Activated naive CD4-positive, alpha-beta T cell (primary cell): ENCODE data around the gene GNAL.
"Not testable (repeated sequence)": the region's sequence is repeated elsewhere in the genome, so short reads cannot be mapped to it uniquely, and the experiment has no call there.

Experiments used
- DNase-seq, 4 experiments: peaks; one replicate each; lab custom pipeline; 2025; lab: John Stamatoyannopoulos, UW

Gene GNAL

DNA sequence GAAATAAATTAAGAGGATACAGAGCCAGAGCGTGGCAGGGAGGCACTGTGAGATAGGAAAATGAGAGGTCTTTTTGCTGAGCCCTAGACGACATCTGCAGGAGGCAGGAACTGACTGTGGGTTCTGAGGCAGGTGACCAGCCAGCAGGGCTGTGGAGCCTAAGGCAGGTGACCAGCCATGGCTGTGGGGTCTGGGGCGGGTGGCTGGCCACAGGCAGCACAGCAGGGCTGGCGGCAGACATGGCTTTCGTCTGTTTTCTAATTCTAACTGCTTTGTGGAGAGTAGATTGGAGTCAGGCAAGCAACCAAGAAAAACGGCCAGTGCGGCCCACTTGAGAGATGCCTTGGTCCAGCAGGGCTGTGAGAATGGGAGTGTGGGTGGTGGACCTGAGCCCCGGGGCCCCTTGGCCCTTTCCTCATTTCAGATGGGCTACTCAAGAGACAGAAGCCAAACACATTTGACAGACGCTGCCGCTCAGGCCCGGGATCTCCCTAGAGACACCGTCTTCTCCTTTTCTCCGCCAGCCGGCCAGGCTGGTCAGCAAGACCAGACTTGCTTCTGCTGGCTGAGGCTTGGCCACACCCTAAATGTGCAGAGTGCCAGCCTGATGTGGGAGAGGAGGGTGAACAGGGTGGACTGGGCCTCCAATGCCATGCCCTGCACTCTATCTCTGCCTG lies 19.7 kb upstream of the GNAL start:
- DNase-seq, result no peak

GRCh38 chr18:11669948-11670275 lies 19.2 kb upstream of the GNAL start:
- DNase-seq, result no peak

DNA sequence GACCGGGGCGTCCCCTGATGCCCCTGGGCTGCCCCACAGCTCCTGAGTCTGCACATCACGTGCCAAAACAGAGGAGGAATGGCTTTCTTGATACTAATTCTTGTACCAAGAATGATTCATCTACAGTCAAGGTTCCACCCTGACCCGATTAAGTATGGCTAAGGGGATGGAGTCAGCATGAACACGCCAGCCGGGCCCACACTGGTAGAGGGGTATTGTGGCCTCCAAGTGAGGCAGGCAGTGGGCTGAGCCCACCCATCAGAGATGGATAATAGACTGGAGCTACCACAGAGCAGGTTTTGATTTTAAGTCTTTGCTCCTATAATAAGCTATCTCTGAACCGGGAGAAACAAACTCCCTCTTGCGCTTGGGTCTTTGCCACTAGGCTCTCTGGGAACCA lies 17.9 kb upstream of the GNAL start:
- no peak for DNase-seq

GRCh38 chr18:11672198-11672597 lies 16.9 kb upstream of the GNAL start:
- no peak for DNase-seq

GRCh38 chr18:11672846-11673454 lies 16.1 kb upstream of the GNAL start:
- DNase-seq, result no peak

DNA sequence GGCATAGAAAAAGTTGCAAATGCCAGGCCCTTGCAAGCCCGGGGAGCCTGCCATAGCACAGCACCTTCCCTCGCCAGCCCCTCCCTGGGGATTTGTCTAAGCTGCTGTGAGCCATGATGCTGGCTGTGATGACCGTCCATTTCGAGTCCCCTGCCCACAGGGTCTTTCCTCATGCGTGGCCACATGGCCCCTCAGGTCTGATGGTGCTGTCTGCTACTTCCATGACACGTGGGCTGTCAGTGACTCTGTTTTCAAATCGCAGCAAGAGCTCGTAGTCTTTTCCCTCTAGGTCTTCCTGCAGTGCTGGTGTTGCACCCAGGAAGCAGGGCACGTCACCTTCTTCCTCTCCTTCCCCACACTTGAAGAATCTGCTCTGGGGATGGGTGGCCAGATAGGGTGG lies 15.5 kb upstream of the GNAL start:
- DNase-seq, result no peak

- DNase-seq, result no peak
Observed at GRCh38 chr18:11674119-11674518, 14.9 kb upstream of the GNAL start.

- no peak for DNase-seq
Observed at GRCh38 chr18:11676386-11676785, 12.7 kb upstream of the GNAL start.

GRCh38 chr18:11676867-11677266 lies 12.2 kb upstream of the GNAL start:
- no peak for DNase-seq

DNA sequence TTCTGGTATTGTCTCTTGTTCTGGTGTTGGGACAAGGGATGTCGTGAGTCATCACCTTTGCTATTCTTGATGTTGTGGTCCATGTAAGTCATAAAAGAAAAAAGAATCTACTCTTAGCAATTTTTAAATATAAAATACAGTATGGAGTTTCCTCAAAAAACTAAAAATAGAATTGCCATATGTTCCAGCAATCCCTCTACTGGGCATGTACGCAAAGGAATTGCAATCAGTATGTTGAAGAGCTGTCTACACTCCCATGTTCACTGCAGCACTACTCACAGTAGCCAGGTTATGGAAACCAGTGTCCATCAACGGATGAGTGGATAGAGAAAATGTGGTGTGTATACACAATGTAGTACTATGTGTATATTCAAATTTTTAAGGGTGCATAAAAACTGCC lies 10.9 kb upstream of the GNAL start:
- DNase-seq, result no peak

GRCh38 chr18:11689669-11690565 lies 853 bp downstream of the GNAL start:
- no peak for DNase-seq

DNA sequence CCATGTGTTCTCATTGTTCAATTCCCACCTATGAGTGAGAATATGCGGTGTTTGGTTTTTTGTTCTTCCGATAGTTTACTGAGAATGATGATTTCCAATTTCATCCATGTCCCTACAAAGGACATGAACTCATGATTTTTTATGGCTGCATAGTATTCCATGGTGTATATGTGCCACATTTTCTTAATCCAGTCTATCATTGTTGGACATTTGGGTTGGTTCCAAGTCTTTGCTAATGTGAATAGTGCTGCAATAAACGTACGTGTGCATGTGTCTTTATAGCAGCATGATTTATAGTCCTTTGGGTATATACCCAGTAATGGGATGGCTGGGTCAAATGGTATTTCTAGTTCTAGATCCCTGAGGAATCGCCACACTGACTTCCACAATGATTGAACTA lies 1.6 kb downstream of the GNAL start:
- not testable (repeated sequence) for DNase-seq

GRCh38 chr18:11695736-11696135 lies 6.7 kb downstream of the GNAL start:
- no peak for DNase-seq

GRCh38 chr18:11696451-11696850 lies 7.4 kb downstream of the GNAL start:
- no peak for DNase-seq

DNA sequence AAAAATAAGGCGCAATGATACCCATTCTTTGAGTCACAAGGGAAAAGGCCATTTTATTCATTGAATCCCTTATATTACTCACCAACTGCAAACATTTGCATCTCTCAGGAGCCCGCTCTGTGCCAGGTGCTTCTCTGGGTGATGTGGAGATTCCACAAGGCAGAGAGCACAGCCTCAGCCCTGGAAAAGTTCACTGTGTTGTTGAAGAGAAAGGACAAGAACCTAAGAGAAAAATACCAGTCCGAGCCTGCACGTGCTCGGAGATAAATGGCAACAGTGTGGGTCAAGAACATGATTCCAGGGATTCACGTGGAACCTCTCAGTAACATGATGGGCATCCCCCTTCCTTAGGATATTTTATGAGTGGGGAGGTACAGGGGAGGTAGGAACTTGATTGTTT lies 11.8 kb downstream of the GNAL start:
- DNase-seq, result no peak

GRCh38 chr18:11710578-11710977 lies 21.5 kb downstream of the GNAL start:
- no peak for DNase-seq

DNA sequence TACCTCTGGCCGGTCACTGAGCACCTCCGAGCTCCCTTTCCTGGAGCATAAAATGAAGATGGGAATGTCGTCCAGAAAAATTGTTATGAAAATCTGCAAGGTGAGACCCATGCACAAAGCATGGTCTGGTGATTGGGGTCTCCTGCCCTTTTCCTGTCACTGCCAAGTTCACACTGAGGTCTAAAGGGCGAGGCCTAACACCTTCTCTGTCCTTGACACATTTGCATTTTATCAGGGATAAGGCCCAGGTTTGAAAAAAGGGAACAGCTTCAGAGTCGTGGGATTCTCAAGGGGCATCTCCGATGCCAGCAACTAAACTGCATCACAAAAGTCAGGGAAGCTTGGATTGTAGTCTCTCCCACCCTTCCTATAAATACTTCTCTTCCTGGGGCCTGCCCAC lies 24.7 kb downstream of the GNAL start:
- no peak for DNase-seq

DNA sequence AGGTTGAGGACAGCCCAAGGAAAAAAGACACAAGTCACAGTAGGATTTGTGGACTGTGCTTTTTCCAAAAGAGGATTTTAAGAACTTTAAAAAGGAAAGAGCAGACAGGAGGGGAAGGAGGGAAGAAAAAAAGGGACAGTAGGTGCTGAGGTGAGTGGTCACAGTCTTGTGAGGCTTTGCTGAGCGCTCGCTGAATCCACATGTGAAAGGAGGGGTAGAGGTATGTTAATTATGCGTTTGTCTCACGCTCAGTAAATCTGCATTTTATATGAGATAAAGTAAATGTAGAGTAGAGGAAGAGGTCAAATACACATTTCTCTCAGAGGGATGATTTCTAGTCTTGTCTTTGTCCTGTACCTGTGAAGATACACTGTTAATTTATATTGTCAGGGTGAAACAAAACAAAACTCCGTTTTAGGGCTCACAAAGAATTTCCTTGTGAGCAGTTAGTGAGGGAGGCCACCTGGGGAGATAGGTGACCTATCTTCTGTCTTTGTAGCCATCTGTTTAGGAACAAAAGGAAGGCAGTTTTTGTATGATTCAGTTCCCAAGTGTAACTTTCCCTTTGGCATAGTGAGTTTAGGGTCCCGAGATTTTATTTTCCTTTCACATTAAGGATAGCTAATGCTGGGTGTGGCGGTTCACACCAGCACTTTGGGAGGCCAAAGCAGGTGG lies 25.3 kb downstream of the GNAL start:
- no peak for DNase-seq

- DNase-seq, result not testable (repeated sequence)
Observed at GRCh38 chr18:11716767-11717315, 27.8 kb downstream of the GNAL start.

DNA sequence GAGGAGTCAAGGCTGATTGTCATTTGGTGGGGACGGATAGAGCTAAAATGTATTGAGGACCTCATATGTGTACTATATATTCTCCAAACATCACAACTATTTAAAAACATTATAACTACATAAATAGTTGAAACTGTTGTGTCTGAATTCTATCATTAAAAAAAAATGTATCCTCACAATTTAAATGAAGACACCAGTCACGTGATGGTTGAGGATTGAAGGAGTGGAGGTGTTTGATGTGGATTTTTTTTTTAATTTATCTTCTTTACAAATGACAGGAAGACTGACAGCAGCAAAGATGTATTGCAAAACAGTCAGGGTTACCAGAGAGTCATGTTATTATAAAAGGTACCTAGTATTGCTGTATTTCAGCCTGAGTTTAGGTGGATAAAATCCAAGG lies 30.0 kb downstream of the GNAL start:
- DNase-seq, result no peak

DNA sequence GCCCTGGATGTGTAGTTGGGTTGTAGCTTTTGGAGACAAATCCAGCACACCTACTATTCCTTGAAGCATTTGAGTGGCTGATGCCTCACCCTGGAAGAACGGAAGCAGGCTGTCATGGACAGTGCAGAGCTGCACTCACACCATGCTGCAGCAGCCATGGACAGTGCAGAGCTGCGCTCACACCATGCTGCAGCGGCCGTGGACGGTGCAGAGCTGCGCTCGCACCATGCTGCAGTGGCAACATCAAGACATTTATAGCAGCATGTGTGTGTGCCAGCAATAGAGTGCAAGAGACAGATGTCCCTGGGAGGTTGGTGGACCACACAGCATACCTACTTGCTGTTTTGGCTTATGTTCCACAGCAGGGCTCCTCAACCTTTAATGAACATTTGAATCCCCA lies 30.6 kb downstream of the GNAL start:
- DNase-seq, result no peak

GRCh38 chr18:11721720-11722119 lies 32.7 kb downstream of the GNAL start:
- no peak for DNase-seq
